ENCODE measurements around the gene ANAPC15.
"Not testable (repeated sequence)": the region's sequence is repeated elsewhere in the genome, so short reads cannot be mapped to it uniquely, and the experiment has no call there.

ANAPC15 gene

DNA sequence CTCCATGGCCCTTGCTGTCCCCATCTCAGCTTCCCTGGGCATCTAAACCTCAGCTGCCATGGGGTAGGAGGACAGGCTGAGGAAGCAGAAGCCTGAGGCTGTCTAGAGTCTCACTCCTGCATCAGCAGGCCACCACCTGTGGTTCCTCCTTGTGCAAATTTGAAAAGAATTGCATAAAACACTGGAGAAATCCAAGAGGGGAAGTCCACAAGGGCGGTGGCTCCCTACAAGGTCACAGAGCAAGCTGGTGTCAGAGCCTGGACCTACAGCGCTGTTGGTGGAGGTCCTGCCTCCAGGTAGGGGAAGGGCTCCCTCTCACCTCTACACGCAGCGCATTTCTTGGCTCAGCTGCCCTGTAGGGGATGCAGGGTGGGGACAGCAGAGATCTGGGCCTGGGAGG is 23.0 kb upstream of the ANAPC15 start, which contains the start of gene FOLR3:
Gene FOLR3, plus strand, starts transcription at position 253 of the 400 bp plus-strand sequence. CDS start 228 bp downstream, outside the sequence.
- not testable (repeated sequence) for TF ChIP-seq POLR2AphosphoS5 (IDR thresholded peaks at IDR 0.05; ENCODE audit: low read depth, low read length); SIN3A (IDR thresholded peaks at IDR 0.05; ENCODE audit: borderline replicate concordance, insufficient read depth, low read length)
- TF ChIP-seq, protein P1, sequence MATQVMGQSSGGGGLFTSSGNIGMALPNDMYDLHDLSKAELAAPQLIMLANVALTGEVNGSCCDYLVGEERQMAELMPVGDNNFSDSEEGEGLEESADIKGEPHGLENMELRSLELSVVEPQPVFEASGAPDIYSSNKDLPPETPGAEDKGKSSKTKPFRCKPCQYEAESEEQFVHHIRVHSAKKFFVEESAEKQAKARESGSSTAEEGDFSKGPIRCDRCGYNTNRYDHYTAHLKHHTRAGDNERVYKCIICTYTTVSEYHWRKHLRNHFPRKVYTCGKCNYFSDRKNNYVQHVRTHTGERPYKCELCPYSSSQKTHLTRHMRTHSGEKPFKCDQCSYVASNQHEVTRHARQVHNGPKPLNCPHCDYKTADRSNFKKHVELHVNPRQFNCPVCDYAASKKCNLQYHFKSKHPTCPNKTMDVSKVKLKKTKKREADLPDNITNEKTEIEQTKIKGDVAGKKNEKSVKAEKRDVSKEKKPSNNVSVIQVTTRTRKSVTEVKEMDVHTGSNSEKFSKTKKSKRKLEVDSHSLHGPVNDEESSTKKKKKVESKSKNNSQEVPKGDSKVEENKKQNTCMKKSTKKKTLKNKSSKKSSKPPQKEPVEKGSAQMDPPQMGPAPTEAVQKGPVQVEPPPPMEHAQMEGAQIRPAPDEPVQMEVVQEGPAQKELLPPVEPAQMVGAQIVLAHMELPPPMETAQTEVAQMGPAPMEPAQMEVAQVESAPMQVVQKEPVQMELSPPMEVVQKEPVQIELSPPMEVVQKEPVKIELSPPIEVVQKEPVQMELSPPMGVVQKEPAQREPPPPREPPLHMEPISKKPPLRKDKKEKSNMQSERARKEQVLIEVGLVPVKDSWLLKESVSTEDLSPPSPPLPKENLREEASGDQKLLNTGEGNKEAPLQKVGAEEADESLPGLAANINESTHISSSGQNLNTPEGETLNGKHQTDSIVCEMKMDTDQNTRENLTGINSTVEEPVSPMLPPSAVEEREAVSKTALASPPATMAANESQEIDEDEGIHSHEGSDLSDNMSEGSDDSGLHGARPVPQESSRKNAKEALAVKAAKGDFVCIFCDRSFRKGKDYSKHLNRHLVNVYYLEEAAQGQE (IDR thresholded peaks at IDR 0.05; ENCODE audit: insufficient read depth in 1 of 2, low read depth in 2 of 2, low read length in 2 of 2) = not testable (repeated sequence)

DNA sequence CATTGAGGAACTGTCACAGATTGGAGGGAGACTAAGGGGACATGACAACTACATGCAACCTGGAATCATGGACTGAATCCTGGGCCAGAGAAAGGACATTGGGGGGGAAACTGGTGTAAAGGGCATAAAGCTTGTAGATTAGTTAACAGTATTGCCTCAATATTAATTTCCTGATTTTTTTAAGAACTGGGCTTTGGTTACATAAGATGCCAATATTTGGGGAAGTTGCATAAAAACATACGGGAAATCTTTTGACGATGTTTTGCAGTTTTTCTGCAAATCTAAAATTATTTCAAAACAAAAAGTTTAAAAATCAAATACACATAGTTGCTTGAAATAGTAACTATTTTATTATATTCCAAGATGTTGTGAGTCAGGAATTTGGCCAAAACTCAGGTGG is 20.2 kb upstream of the ANAPC15 start:
- TF ChIP-seq SIN3A (IDR thresholded peaks at IDR 0.05; ENCODE audit: borderline replicate concordance, insufficient read depth, low read length) = no peak
- TF ChIP-seq, protein P1 (IDR thresholded peaks at IDR 0.05; ENCODE audit: insufficient read depth in 1 of 2, low read depth in 2 of 2, low read length in 2 of 2) = no peak
- TF ChIP-seq TAF1 (IDR thresholded peaks at IDR 0.05; ENCODE audit: borderline replicate concordance, insufficient read depth, low read length) = no peak
- TF ChIP-seq POLR2AphosphoS5 (IDR thresholded peaks at IDR 0.05; ENCODE audit: low read depth, low read length) = no peak
- TF ChIP-seq FOXP2 (optimal IDR thresholded peaks at IDR 0.05; ENCODE audit: borderline replicate concordance, extremely low read depth, extremely low read length, insufficient read depth) = no peak

- TF ChIP-seq TAF1 (IDR thresholded peaks at IDR 0.05; ENCODE audit: borderline replicate concordance, insufficient read depth, low read length) = no peak
- no peak for TF ChIP-seq POLR2AphosphoS5 (IDR thresholded peaks at IDR 0.05; ENCODE audit: low read depth, low read length)
- TF ChIP-seq SIN3A (IDR thresholded peaks at IDR 0.05; ENCODE audit: borderline replicate concordance, insufficient read depth, low read length) = no peak
- no peak for TF ChIP-seq FOXP2 (optimal IDR thresholded peaks at IDR 0.05; ENCODE audit: borderline replicate concordance, extremely low read depth, extremely low read length, insufficient read depth)
- TF ChIP-seq, protein P1 (IDR thresholded peaks at IDR 0.05; ENCODE audit: insufficient read depth in 1 of 2, low read depth in 2 of 2, low read length in 2 of 2) = no peak
Measured at GRCh38 chr11:72129381-72129780, 16.9 kb upstream of the ANAPC15 start.

DNA sequence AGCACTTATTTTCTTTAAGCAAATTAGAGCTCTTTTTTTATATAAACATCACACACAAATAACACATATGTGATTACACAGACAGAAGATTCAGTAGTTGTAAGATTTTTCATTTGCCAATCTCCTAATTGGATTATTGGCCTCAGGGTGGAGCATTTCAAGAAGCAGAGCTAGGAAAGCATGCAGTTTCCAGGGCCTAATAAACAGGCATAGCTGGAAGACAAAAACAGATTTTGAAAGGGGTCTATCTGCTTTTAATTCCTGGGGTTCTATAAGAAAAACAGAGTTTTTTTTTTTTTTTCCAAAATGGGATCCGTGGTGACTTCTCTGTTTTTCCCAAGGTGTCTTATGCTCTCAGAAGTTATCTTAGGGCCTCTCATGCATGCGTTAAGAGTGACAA is 15.4 kb upstream of the ANAPC15 start:
- TF ChIP-seq TAF1 (IDR thresholded peaks at IDR 0.05; ENCODE audit: borderline replicate concordance, insufficient read depth, low read length) (no peak), SIN3A (IDR thresholded peaks at IDR 0.05; ENCODE audit: borderline replicate concordance, insufficient read depth, low read length) (no peak), FOXP2 (optimal IDR thresholded peaks at IDR 0.05; ENCODE audit: borderline replicate concordance, extremely low read depth, extremely low read length, insufficient read depth) (no peak), POLR2AphosphoS5 (IDR thresholded peaks at IDR 0.05; ENCODE audit: low read depth, low read length) (no peak)
- TF ChIP-seq, protein P1 (IDR thresholded peaks at IDR 0.05; ENCODE audit: insufficient read depth in 1 of 2, low read depth in 2 of 2, low read length in 2 of 2) = no peak

GRCh38 chr11:72125956-72126355 is 13.5 kb upstream of the ANAPC15 start:
- no peak for TF ChIP-seq FOXP2 (optimal IDR thresholded peaks at IDR 0.05; ENCODE audit: borderline replicate concordance, extremely low read depth, extremely low read length, insufficient read depth)
- TF ChIP-seq, protein P1 (IDR thresholded peaks at IDR 0.05; ENCODE audit: insufficient read depth in 1 of 2, low read depth in 2 of 2, low read length in 2 of 2) = no peak
- TF ChIP-seq TAF1 (IDR thresholded peaks at IDR 0.05; ENCODE audit: borderline replicate concordance, insufficient read depth, low read length) = no peak
- no peak for TF ChIP-seq POLR2AphosphoS5 (IDR thresholded peaks at IDR 0.05; ENCODE audit: low read depth, low read length)
- no peak for TF ChIP-seq SIN3A (IDR thresholded peaks at IDR 0.05; ENCODE audit: borderline replicate concordance, insufficient read depth, low read length)
